Activated T-cell treated with anti-CD3 and anti-CD28 coated beads, Interleukin-2, amount 50 U/mL, for 24 hours (primary cell): ENCODE measurements around the gene IQSEC1.

Source experiments
- DNase-seq: peaks from one replicate; pipeline ENCODE4 v3.0.0-alpha.2; 2020
- H3K27ac Mint-ChIP-seq: 2 replicates; pipeline ENCODE4 v1.8.0; 2020; ENCODE audit warnings: mild to moderate bottlenecking, mixed read lengths
- H3K27me3 Mint-ChIP-seq: 2 replicates; pipeline ENCODE4 v1.8.0; 2020; ENCODE audit warnings: mixed read lengths
- H3K36me3 Mint-ChIP-seq: 2 replicates; pipeline ENCODE4 v1.8.0; 2020; ENCODE audit warnings: low read depth, mixed read lengths
- H3K4me1 Mint-ChIP-seq: 2 replicates; pipeline ENCODE4 v1.8.0; 2020; ENCODE audit warnings: low read depth, mixed read lengths
- H3K4me3 Mint-ChIP-seq: 2 replicates; pipeline ENCODE4 v1.8.0; 2020; ENCODE audit warnings: mild to moderate bottlenecking, moderate library complexity, mixed read lengths
- H3K9me3 Mint-ChIP-seq: 2 replicates; pipeline ENCODE4 v1.8.0; 2020; ENCODE audit warnings: mixed read lengths

Gene IQSEC1

GRCh38 chr3:13045241-13045903 lies 27.9 kb downstream of the IQSEC1 start:
- no peak overlapping the region for H3K27ac Mint-ChIP-seq
- no peaks in the 10 kb centered on the region for H3K36me3 Mint-ChIP-seq
- DNase-seq, result no peak
- H3K4me3 Mint-ChIP-seq, result no peak overlapping the region
- H3K9me3 Mint-ChIP-seq, result no peaks in the 10 kb centered on the region
- H3K4me1 Mint-ChIP-seq, result peaks cover 18% of the 10 kb centered on the region
- no peaks in the 10 kb centered on the region for H3K27me3 Mint-ChIP-seq

DNA sequence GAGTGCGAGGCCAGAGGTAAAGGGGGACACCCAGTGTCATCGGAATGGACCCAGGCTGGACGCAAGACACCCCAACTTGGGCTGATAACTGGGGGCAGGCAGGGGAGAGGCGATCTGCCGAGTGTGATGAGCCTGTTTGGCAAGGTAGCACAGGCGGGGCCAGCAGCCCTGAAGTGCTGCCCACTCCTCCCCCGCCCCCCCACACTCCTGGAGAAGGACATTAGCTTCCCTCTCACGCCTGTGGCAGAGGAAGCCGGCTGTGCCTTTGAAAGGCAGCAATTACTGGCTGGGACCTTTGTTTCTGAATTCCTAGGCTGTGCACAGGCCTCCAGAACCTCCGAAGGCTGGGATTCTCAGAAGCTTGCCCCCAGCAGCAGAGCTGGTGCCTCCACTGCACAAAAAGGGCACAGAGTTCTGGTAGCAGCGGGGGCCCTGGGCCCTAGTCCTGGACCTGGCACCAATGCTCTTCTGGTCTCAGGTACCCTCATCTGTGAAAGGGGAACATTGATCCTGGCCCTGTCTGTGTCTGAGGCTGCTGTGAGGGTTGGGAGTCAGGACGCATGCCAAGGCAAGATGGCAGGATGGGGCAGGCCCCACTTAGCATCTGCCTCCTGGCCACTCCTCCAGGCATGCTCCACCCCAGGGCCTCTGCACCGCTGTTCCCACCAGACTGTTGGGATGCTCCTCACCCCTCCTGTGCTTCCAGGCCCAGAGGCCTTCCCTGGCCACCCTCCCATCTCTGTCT lies 28.6 kb downstream of the IQSEC1 start:
- Mint-ChIP-seq H3K4me3 (no peak overlapping the region), H3K27ac (no peak overlapping the region), H3K36me3 (no peaks in the 10 kb centered on the region), H3K27me3 (no peaks in the 10 kb centered on the region), H3K4me1 (peaks cover 25% of the 10 kb centered on the region), H3K9me3 (no peaks in the 10 kb centered on the region)
- DNase-seq, result no peak

DNA sequence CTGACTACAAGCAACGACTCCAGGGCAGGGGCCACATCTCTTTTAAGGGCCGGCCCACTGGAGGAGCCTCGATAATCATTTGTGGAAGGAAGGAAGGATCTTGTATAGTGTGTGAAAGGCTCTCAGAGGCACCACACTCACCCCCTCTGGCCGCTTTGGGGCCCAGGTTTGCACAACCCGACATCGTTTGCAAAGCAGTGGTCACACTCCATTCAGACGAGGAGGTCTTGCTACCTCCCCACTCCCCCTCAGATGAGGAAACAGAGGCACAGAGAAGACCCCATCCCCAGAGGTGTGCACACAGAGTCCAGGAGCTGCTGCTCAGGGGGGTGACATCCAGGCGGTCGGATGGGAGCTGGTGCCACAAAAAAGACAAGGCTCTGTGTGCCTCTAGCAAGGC lies 29.6 kb downstream of the IQSEC1 start:
- H3K27me3 Mint-ChIP-seq, result no peaks in the 10 kb centered on the region
- no peak overlapping the region for H3K4me3 Mint-ChIP-seq
- no peak for DNase-seq
- H3K9me3 Mint-ChIP-seq, result no peaks in the 10 kb centered on the region
- H3K36me3 Mint-ChIP-seq, result no peaks in the 10 kb centered on the region
- no peak overlapping the region for H3K27ac Mint-ChIP-seq
- peaks cover 25% of the 10 kb centered on the region for H3K4me1 Mint-ChIP-seq

DNA sequence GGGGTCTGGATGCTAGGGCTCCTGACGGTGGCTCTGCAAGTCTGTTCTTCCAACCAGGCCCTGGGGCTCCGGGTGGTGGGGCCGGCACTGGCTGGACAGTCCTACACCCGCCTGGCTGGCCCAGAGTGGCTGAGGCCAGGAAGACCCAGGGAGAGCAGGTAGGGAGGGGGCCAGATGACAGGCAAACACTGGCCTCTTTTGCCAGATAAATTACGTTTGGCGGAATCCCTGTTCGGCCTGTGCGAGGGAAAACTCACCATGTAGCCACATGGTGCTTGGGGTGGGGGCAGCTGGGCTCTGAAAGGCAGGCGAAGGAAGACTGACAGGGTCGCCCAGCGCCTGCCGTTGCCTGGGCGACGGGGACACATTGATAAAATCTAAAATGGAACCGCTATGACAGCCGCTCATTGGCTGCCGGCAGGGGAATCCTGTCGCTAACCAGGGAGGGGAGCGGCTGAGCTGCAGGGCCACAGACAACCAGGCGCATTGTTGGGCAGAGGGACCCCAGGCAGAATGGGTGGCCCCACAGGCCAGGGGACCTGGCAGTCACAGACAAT lies 30.4 kb downstream of the IQSEC1 start:
- no peak overlapping the region for H3K27ac Mint-ChIP-seq

GRCh38 chr3:13042127-13042701 lies 31.0 kb downstream of the IQSEC1 start:
- Mint-ChIP-seq H3K27ac (no peak overlapping the region), H3K4me3 (no peak overlapping the region)

More for the DNA sequence above, 30.4 kb downstream of the IQSEC1 start:
- no peaks in the 10 kb centered on the region for H3K27me3 Mint-ChIP-seq
- no peaks in the 10 kb centered on the region for H3K9me3 Mint-ChIP-seq
- no peak for DNase-seq
- H3K4me3 Mint-ChIP-seq, result no peak overlapping the region
- H3K4me1 Mint-ChIP-seq, result peaks cover 25% of the 10 kb centered on the region
- H3K36me3 Mint-ChIP-seq, result no peaks in the 10 kb centered on the region

GRCh38 chr3:13041113-13041776 lies 32.0 kb downstream of the IQSEC1 start:
- Mint-ChIP-seq H3K27me3 (no peaks in the 10 kb centered on the region), H3K4me3 (no peak overlapping the region), H3K4me1 (peaks cover 19% of the 10 kb centered on the region), H3K27ac (no peak overlapping the region), H3K9me3 (no peaks in the 10 kb centered on the region), H3K36me3 (no peaks in the 10 kb centered on the region)
- no peak for DNase-seq

More at GRCh38 chr3:13042127-13042701, 31.0 kb downstream of the IQSEC1 start:
- DNase-seq, result no peak
- Mint-ChIP-seq H3K4me1 (peaks cover 25% of the 10 kb centered on the region), H3K36me3 (no peaks in the 10 kb centered on the region), H3K9me3 (no peaks in the 10 kb centered on the region), H3K27me3 (no peaks in the 10 kb centered on the region)

- DNase-seq, result peak; percentile 54
- H3K36me3 Mint-ChIP-seq, result no peaks in the 10 kb centered on the region
- no peak overlapping the region for H3K4me3 Mint-ChIP-seq
- peaks cover 12% of the 10 kb centered on the region for H3K4me1 Mint-ChIP-seq
- H3K27ac Mint-ChIP-seq, result peak overlapping the region; percentile 49
- no peaks in the 10 kb centered on the region for H3K9me3 Mint-ChIP-seq
- H3K27me3 Mint-ChIP-seq, result no peaks in the 10 kb centered on the region
Observed at GRCh38 chr3:13040361-13041074, 32.7 kb downstream of the IQSEC1 start.

GRCh38 chr3:13039213-13039896 lies 33.9 kb downstream of the IQSEC1 start:
- Mint-ChIP-seq H3K27ac (no peak overlapping the region), H3K4me1 (peaks cover 12% of the 10 kb centered on the region), H3K36me3 (no peaks in the 10 kb centered on the region), H3K9me3 (no peaks in the 10 kb centered on the region), H3K4me3 (no peak overlapping the region), H3K27me3 (no peaks in the 10 kb centered on the region)
- DNase-seq, result no peak

DNA sequence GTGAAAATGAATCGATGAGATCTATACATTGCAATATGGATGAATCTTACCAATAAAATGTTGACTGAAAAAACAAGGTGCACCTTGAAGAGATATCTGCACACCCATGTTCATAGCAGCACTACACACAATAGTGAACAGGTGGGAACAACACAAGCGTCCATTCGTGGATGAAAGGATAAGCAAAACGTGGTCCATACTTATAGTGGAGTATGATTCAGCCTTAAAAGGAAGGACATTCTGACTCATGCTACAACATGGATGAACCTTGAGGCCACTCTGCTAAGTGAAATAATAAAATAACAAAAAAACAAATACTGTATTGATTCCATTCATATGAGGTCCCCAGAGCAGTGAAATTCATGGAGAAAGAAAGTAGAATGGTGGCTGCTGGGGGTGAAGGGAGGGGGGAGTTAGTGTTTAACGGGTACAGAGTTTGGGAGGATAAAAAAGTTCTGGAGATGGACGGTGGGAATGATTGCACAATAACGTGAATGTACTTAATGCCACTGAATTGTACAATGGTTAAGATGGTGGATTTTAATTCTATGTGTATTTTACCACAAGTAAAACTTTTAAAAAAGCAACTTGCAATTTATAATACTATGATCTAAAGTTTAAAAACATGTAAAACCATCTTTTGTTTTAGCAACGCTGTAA lies 35.6 kb downstream of the IQSEC1 start:
- Mint-ChIP-seq H3K27me3 (no peaks in the 10 kb centered on the region), H3K4me3 (no peak overlapping the region), H3K27ac (no peak overlapping the region), H3K4me1 (peaks cover 12% of the 10 kb centered on the region), H3K9me3 (no peaks in the 10 kb centered on the region), H3K36me3 (no peaks in the 10 kb centered on the region)
- DNase-seq, result no peak

DNA sequence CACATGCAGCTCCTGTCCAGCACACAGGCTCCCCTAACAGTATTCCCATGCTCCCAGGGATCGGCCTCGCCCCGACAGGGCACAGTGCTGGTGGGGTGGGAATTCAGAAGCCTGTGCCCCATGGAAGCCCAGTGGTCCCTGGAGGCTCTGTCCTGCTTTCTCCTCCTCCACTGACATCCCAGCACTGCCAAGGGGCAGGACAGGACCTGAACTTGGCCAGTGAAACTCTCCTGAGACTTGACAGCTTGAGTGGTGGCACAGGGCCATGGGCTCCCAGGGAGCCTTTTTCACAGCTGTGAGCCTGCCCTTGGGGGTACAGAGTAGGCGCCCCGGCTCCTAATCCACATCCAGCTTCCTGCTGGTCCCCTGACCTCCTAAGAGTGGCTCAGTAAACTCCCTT lies 38.4 kb downstream of the IQSEC1 start:
- Mint-ChIP-seq H3K27ac (no peak overlapping the region), H3K4me1 (peaks cover 3% of the 10 kb centered on the region), H3K36me3 (no peaks in the 10 kb centered on the region), H3K9me3 (no peaks in the 10 kb centered on the region), H3K27me3 (no peaks in the 10 kb centered on the region), H3K4me3 (no peak overlapping the region)
- no peak for DNase-seq

GRCh38 chr3:13034109-13034800 lies 39.0 kb downstream of the IQSEC1 start:
- Mint-ChIP-seq H3K4me1 (peaks cover 2% of the 10 kb centered on the region), H3K27me3 (no peaks in the 10 kb centered on the region), H3K36me3 (no peaks in the 10 kb centered on the region), H3K27ac (no peak overlapping the region), H3K4me3 (no peak overlapping the region), H3K9me3 (no peaks in the 10 kb centered on the region)
- no peak for DNase-seq

- Mint-ChIP-seq H3K27me3 (no peaks in the 10 kb centered on the region), H3K36me3 (no peaks in the 10 kb centered on the region), H3K27ac (no peak overlapping the region), H3K9me3 (no peaks in the 10 kb centered on the region), H3K4me3 (no peak overlapping the region), H3K4me1 (peaks cover 2% of the 10 kb centered on the region)
- DNase-seq, result no peak
Observed at GRCh38 chr3:13032206-13032605, 41.0 kb downstream of the IQSEC1 start.

- no peak overlapping the region for H3K27ac Mint-ChIP-seq
- no peak for DNase-seq
- H3K9me3 Mint-ChIP-seq, result no peaks in the 10 kb centered on the region
- no peak overlapping the region for H3K4me3 Mint-ChIP-seq
- no peaks in the 10 kb centered on the region for H3K36me3 Mint-ChIP-seq
- peaks cover 2% of the 10 kb centered on the region for H3K4me1 Mint-ChIP-seq
- H3K27me3 Mint-ChIP-seq, result no peaks in the 10 kb centered on the region
Observed at GRCh38 chr3:13031621-13032020, 41.6 kb downstream of the IQSEC1 start.
